Measurements from ENCODE around the gene IFI27L2.
A peak's percentile ranks its signal among the peaks of the same experiment; 100 is the strongest.

Gene IFI27L2

DNA sequence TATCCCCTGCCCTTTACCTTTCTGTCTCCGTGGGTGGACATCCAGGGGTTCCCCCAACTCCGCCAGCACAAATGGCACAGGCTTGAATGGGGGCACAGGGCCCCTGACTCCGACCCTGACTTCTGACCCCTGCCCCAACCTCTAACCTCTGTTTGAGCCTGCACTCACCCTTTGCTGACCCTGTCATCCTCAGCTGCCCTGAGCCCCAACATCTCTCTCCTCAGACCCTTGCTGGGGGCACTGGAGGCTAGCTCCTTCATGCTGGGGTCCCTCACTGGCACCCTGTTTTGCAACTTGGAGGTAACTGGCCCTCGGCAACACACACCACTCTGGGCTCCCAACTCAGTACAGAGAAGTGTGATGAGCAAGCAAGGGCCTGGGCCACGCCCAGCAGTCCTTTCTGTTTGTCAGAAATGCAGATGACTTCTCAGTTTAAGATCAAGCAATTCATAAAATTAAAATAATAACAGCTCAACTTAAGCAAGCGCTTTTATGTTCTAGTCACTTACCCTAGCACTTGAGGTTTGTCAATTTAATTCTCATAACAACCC, 16.8 kb downstream of the IFI27L2 start:
- TF ChIP-seq, protein P1, sequence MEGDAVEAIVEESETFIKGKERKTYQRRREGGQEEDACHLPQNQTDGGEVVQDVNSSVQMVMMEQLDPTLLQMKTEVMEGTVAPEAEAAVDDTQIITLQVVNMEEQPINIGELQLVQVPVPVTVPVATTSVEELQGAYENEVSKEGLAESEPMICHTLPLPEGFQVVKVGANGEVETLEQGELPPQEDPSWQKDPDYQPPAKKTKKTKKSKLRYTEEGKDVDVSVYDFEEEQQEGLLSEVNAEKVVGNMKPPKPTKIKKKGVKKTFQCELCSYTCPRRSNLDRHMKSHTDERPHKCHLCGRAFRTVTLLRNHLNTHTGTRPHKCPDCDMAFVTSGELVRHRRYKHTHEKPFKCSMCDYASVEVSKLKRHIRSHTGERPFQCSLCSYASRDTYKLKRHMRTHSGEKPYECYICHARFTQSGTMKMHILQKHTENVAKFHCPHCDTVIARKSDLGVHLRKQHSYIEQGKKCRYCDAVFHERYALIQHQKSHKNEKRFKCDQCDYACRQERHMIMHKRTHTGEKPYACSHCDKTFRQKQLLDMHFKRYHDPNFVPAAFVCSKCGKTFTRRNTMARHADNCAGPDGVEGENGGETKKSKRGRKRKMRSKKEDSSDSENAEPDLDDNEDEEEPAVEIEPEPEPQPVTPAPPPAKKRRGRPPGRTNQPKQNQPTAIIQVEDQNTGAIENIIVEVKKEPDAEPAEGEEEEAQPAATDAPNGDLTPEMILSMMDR (conservative IDR thresholded peaks at IDR 0.05; ENCODE audit: low read depth), result no peak
- ChIA-PET POLR2A (ENCODE audit: low non-redundant PET) (interaction anchor here (0.7 kb wide), 1 partner anchor 91 kb away, joined by 3 read pairs; no protein-coding TSS in a partner anchor), CTCF (no interaction called here)
- H3K27ac ChIP-seq, result no peak overlapping the region; the same call in 1 of the 2 replicates
- DNase-seq (ENCODE audit: low spot score), result no peak

DNA sequence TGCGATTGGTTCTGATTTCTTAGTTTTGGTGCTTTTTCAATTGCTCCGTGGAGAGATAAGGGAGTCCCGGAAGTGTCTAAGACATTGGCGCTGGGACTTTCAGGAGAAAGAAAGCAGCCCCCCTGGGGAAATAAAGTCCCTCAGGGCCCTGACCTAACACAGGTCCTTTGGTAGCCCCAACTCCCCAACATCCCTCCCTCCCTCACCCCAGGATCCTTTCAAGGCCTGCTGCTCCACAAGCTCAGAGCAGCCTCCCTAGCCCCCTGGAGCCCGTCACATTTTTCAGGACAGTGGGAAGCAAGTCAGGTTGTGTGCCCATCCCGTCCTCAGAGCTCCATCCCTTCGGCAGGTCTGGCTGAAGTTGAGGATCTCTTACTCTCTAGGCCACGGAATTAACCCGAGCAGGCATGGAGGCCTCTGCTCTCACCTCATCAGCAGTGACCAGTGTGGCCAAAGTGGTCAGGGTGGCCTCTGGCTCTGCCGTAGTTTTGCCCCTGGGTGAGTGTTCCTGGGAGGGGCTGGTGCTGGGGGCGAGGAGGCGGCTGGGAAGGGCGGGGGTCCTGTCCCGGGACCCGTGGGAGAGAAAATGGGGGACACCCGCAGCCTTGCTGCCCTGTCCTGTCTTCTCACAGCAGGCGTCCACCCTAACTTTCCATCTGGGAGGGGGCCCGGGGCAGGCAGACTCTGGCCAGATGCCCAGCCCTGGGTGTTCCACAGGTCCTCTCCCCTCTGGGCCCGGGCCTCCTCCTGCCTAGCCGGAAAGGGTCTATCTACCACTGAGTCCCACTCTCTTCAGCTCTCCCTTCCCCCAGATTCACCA, 17.9 kb downstream of the IFI27L2 start:
- TF ChIP-seq, protein P1 (conservative IDR thresholded peaks at IDR 0.05; ENCODE audit: low read depth), result no peak
- DNase-seq (ENCODE audit: low spot score), result no peak
- ChIA-PET POLR2A (ENCODE audit: low non-redundant PET) (no interaction called here), CTCF (no interaction called here)
- H3K27ac ChIP-seq, result peak overlapping the region; percentile 55

DNA sequence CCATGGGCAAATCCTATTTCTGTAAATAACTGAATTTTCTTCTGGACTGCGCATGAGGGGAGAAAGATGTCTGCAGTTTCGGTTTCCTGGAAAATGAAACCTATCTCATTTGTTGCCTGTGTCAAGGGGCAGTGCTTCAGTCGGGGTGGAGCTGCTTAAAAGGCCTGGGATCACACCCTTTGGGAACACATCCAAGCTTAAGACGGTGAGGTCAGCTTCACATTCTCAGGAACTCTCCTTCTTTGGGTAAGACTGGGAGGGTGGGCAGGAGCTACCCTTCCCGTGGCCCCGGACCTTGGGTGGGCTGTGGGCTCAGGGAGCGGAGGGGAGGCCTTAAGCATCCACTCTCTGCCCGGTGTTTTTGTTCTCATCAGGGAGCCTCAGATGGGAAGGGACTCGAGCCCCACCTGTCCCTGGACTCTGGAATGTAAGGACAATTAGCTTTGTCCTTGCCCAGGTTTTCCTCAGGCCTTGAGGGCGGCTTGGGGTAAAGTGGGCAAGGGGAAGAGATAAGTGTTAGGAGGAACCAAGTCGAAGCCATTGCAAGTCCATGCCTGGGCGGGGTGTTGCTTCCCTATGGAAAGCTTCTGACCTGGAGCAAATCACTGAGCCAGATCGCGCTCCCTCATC, 18.7 kb downstream of the IFI27L2 start, which contains the start of gene IFI27:
Gene IFI27, plus strand, starts transcription at position 185 of the 630 bp plus-strand sequence.
- ChIA-PET CTCF (interaction anchor here (0.6 kb wide), 1 partner anchor 85 kb away, joined by 4 read pairs; the partner anchor contains the start of gene OTUB2), POLR2A (ENCODE audit: low non-redundant PET) (no interaction called here)
- peak; percentile 73 for DNase-seq (ENCODE audit: low spot score)
- TF ChIP-seq, protein P1 (conservative IDR thresholded peaks at IDR 0.05; ENCODE audit: low read depth), result no peak
- peak within 1 kb of the TSS; percentile 55 for H3K27ac ChIP-seq

DNA sequence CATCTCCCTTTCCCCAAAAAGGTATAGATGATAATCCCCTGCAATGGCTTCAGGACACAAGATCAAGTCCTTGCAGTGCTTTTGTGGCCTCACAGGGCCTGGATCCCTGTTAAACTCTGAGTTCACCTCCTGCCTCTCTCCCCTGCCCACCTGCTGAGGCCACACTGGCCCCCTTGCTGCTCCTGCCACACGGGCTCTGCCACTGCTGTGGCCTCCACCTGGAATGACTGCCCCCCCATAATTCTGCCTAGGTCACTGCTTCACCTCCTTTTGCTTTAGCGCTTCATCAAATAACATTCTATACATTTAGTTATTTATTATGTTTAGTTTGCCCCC, 19.5 kb downstream of the IFI27L2 start:
- ChIA-PET POLR2A (ENCODE audit: low non-redundant PET) (no interaction called here), CTCF (interaction anchor here (0.5 kb wide), 1 partner anchor 169 kb away, joined by 3 read pairs; no protein-coding TSS in a partner anchor)
- peak overlapping the region; percentile 30; the same call in 1 of the 2 replicates for H3K27ac ChIP-seq
- TF ChIP-seq, protein P1 (conservative IDR thresholded peaks at IDR 0.05; ENCODE audit: low read depth), result no peak
- no peak for DNase-seq (ENCODE audit: low spot score)

DNA sequence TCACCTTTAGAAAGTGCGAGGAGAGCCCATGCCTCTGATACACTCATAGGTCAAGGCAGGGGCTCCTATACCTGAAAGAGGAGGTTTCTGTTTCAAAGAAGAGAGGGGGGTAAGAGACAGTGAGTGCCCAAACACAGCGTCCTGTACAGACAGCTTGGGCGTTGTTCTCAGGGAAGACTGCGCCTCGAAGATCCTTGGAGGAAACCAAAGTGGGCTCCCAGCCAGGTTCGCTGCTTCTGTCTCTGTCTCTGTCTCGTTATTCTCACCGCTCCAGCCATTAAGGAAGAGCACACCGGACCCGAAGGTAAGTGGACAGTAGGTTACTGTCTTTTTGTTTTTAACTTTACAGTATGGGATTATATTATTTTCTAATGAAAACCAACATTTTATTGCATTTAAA, 24.7 kb downstream of the IFI27L2 start:
- ChIA-PET POLR2A (ENCODE audit: low non-redundant PET) (no interaction called here), CTCF (interaction anchor here (1.1 kb wide), 1 partner anchor 22 kb away, joined by 3 read pairs; no protein-coding TSS in a partner anchor)
- DNase-seq (ENCODE audit: low spot score), result no peak
- TF ChIP-seq, protein P1 (conservative IDR thresholded peaks at IDR 0.05; ENCODE audit: low read depth), result no peak
- H3K27ac ChIP-seq, result no peak overlapping the region

DNA sequence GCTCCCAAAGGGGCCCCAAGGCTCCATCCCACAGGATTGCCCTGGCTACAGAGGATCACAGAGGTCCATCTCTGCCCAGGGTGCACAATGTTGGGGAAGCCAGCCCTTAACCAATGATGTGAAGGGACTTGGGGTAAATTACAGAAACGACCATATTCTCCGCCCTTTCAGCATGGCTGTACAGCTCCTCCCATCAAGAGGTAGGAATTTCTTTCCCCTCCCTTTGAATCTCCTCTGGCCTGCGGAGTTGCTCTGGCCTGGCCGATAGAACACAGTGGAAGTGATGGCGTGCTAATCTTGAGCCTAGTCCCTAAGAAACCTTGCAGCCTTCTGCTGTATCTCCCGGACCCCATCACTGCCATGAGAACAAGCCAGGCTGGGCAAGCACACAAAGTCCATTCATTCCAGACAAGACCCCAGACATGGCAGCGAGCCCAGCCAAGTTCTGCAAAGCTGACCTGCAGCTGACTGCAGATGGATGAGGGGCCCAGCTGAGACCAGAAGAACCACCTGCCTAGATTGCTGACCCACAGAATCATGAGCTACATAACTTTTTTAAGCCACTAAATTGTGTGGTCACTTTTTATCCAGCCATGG, 25.8 kb downstream of the IFI27L2 start:
- no peak overlapping the region for H3K27ac ChIP-seq
- TF ChIP-seq, protein P1 (conservative IDR thresholded peaks at IDR 0.05; ENCODE audit: low read depth), result no peak
- ChIA-PET POLR2A (ENCODE audit: low non-redundant PET) (no interaction called here), CTCF (no interaction called here)
- no peak for DNase-seq (ENCODE audit: low spot score)
